Stimulated activated CD4-positive, alpha-beta T cell treated with anti-CD3 and anti-CD28 coated beads, TNF-alpha, amount 100 ng/mL, for 1 hour (primary cell): ENCODE data around the gene DCUN1D1.

ENCODE experiments used
- DNase-seq, 3 donors: peaks; one replicate each; pipeline ENCODE4 v3.0.0-alpha.2; 2020; ENCODE audit warnings: low read depth in 3 of 3, low spot score in 1 of 3

DCUN1D1 gene

GRCh38 chr3:182937293-182938051 lies 42.9 kb downstream of the DCUN1D1 start:
- DNase-seq, result no peak

GRCh38 chr3:182936918-182937285 lies 43.4 kb downstream of the DCUN1D1 start:
- DNase-seq, result no peak

- DNase-seq, result no peak
Observed at GRCh38 chr3:182936239-182936917, 44.0 kb downstream of the DCUN1D1 start.

GRCh38 chr3:182935803-182936202 lies 44.5 kb downstream of the DCUN1D1 start:
- no peak for DNase-seq

- no peak for DNase-seq
Observed at GRCh38 chr3:182925944-182926337, 54.4 kb downstream of the DCUN1D1 start.

- DNase-seq, result no peak
Observed at GRCh38 chr3:182925330-182925943, 54.9 kb downstream of the DCUN1D1 start.

GRCh38 chr3:182921665-182922355 lies 58.5 kb downstream of the DCUN1D1 start:
- DNase-seq, result no peak

- no peak for DNase-seq
Observed at GRCh38 chr3:182920515-182921084, 59.7 kb downstream of the DCUN1D1 start.

- no peak for DNase-seq
Observed at GRCh38 chr3:182919866-182920357, 60.4 kb downstream of the DCUN1D1 start.

GRCh38 chr3:182917134-182917533 lies 63.2 kb downstream of the DCUN1D1 start:
- no peak for DNase-seq

GRCh38 chr3:182914341-182914740 lies 66.0 kb downstream of the DCUN1D1 start:
- no peak for DNase-seq

- DNase-seq, result no peak
Observed at GRCh38 chr3:182913889-182914288, 66.4 kb downstream of the DCUN1D1 start.

GRCh38 chr3:182912474-182912873 lies 67.9 kb downstream of the DCUN1D1 start:
- DNase-seq, result no peak

- DNase-seq, result no peak
Observed at GRCh38 chr3:182911782-182912111, 68.6 kb downstream of the DCUN1D1 start.

GRCh38 chr3:182910936-182911781 lies 69.2 kb downstream of the DCUN1D1 start:
- DNase-seq, result no peak

GRCh38 chr3:182909318-182910040 lies 70.9 kb downstream of the DCUN1D1 start:
- no peak for DNase-seq

GRCh38 chr3:182908471-182908870 lies 71.9 kb downstream of the DCUN1D1 start:
- no peak for DNase-seq

GRCh38 chr3:182906036-182906435 lies 74.3 kb downstream of the DCUN1D1 start:
- DNase-seq, result no peak

- DNase-seq, result no peak
Observed at GRCh38 chr3:182905623-182906022, 74.7 kb downstream of the DCUN1D1 start.

- DNase-seq, result no peak
Observed at GRCh38 chr3:182904164-182904563, 76.2 kb downstream of the DCUN1D1 start.
